Adipocyte (in vitro differentiated cells): ENCODE measurements around the gene TWNK.

Experiments used
- DNase-seq: peaks from one replicate; pipeline ENCODE4 v3.0.0-alpha.2; 2015; ENCODE audit warnings: low read depth
- H3K27me3 ChIP-seq: replicated peaks from 2 replicates; pipeline ENCODE4 v1.7.0; 2013; ENCODE audit warnings: mild to moderate bottlenecking, low read length, moderate library complexity; ENCODE audit not compliant: control insufficient read depth, insufficient read depth
- H3K36me3 ChIP-seq: 2 replicates; pipeline ENCODE4 v1.7.0; 2013; ENCODE audit warnings: low read length, mild to moderate bottlenecking, moderate library complexity; ENCODE audit not compliant: control insufficient read depth, insufficient read depth, severe bottlenecking
- H3K4me1 ChIP-seq: 2 replicates; pipeline ENCODE4 v1.7.0; 2013; ENCODE audit warnings: mild to moderate bottlenecking, low read length, moderate library complexity; ENCODE audit not compliant: control insufficient read depth, insufficient read depth
- H3K4me3 ChIP-seq: 2 replicates; pipeline ENCODE4 v1.7.0; 2013; ENCODE audit warnings: mild to moderate bottlenecking, low read length, moderate library complexity
- H3K9ac ChIP-seq: 2 replicates; pipeline ENCODE4 v1.7.0; 2013; ENCODE audit warnings: mild to moderate bottlenecking, low read length, moderate library complexity
- H3K9me3 ChIP-seq: 2 replicates; pipeline ENCODE4 v1.7.0; 2013; ENCODE audit warnings: mild to moderate bottlenecking, low read length, moderate library complexity; ENCODE audit not compliant: control insufficient read depth

TWNK gene

GRCh38 chr10:100984672-100985177 lies 2.6 kb upstream of the TWNK start:
- H3K9me3 ChIP-seq, result no peaks in the 10 kb centered on the region
- H3K36me3 ChIP-seq, result peaks cover 13% of the 10 kb centered on the region
- no peak overlapping the region for H3K9ac ChIP-seq
- peaks cover 28% of the 10 kb centered on the region for H3K4me1 ChIP-seq
- DNase-seq, result no peak
- H3K27me3 ChIP-seq, result no peaks in the 10 kb centered on the region
- H3K4me3 ChIP-seq, result no peak overlapping the region

GRCh38 chr10:100985336-100985735 lies 2.0 kb upstream of the TWNK start:
- no peaks in the 10 kb centered on the region for H3K27me3 ChIP-seq
- peaks cover 28% of the 10 kb centered on the region for H3K4me1 ChIP-seq
- no peak overlapping the region for H3K4me3 ChIP-seq
- H3K9ac ChIP-seq, result no peak overlapping the region
- H3K9me3 ChIP-seq, result no peaks in the 10 kb centered on the region
- DNase-seq, result no peak
- peaks cover 15% of the 10 kb centered on the region for H3K36me3 ChIP-seq

GRCh38 chr10:100986623-100986951 lies 756 bp upstream of the TWNK start:
- Histone ChIP-seq H3K27me3 (no peaks in the 10 kb centered on the region), H3K4me1 (peaks cover 28% of the 10 kb centered on the region), H3K4me3 (peak overlapping the region; percentile 91), H3K9me3 (no peaks in the 10 kb centered on the region), H3K36me3 (peaks cover 20% of the 10 kb centered on the region), H3K9ac (peak overlapping the region; percentile 93)
- DNase-seq, result no peak

DNA sequence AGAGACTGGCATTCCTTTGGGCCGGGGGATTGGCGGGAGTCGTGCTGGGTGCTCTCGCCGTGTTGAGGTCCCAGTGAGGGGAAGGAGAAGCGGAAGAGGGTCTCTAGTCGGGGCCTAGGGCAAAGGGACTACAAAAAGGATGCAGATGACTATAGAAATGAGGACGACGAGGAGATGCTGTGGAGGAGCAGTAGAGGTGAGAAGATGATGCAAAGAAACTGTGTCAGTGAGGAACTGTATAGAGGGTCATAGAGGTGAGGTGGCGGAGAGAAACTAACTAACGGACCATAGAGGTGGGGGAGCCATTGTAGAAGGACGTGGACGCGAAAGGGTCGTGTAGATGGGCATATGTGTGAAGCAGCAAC lies 324 bp downstream of the TWNK start:
- H3K4me3 ChIP-seq, result peak overlapping the region; percentile 91
- DNase-seq, result no peak
- H3K4me1 ChIP-seq, result peaks cover 28% of the 10 kb centered on the region
- H3K36me3 ChIP-seq, result peaks cover 20% of the 10 kb centered on the region
- H3K27me3 ChIP-seq, result no peaks in the 10 kb centered on the region
- no peaks in the 10 kb centered on the region for H3K9me3 ChIP-seq
- peak overlapping the region; percentile 93 for H3K9ac ChIP-seq

DNA sequence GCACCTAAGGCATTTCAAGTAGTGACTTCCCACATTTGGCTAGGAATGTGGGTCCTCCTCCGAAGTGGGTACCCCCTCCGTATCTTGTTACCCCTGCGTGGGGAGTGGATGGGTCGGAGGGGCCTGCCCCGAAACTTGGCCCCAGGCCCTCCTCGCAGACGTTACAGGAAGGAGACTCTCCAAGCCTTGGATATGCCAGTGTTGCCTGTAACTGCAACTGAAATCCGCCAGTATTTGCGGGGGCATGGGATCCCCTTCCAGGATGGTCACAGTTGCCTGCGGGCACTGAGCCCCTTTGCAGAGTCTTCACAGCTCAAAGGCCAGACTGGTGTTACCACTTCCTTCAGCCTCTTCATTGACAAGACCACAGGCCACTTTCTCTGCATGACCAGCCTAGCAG lies 823 bp downstream of the TWNK start:
- peak overlapping the region; percentile 91 for H3K4me3 ChIP-seq
- peaks cover 24% of the 10 kb centered on the region for H3K36me3 ChIP-seq
- no peak for DNase-seq
- H3K4me1 ChIP-seq, result peaks cover 28% of the 10 kb centered on the region
- peak overlapping the region; percentile 93 for H3K9ac ChIP-seq
- no peaks in the 10 kb centered on the region for H3K27me3 ChIP-seq
- H3K9me3 ChIP-seq, result no peaks in the 10 kb centered on the region

DNA sequence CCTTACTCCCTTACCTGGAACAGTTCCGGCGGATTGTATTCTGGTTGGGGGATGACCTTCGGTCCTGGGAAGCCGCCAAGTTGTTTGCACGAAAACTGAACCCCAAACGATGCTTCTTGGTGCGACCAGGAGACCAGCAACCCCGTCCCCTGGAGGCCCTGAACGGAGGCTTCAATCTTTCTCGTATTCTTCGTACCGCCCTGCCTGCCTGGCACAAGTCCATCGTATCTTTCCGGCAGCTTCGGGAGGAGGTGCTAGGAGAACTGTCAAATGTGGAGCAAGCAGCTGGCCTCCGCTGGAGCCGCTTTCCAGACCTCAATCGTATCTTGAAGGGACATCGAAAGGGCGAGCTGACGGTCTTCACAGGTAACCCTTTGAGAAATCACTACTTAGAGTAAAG lies 1.7 kb downstream of the TWNK start:
- no peaks in the 10 kb centered on the region for H3K9me3 ChIP-seq
- H3K36me3 ChIP-seq, result peaks cover 33% of the 10 kb centered on the region
- no peak overlapping the region for H3K9ac ChIP-seq
- no peak for DNase-seq
- H3K27me3 ChIP-seq, result no peaks in the 10 kb centered on the region
- H3K4me3 ChIP-seq, result no peak overlapping the region
- peaks cover 28% of the 10 kb centered on the region for H3K4me1 ChIP-seq

GRCh38 chr10:100993986-100994708 lies 6.8 kb downstream of the TWNK start:
- H3K4me1 ChIP-seq, result peaks cover 17% of the 10 kb centered on the region
- no peaks in the 10 kb centered on the region for H3K9me3 ChIP-seq
- DNase-seq, result peak; percentile 75
- H3K27me3 ChIP-seq, result no peaks in the 10 kb centered on the region
- peaks cover 34% of the 10 kb centered on the region for H3K36me3 ChIP-seq
- no peak overlapping the region for H3K4me3 ChIP-seq
- no peak overlapping the region for H3K9ac ChIP-seq

DNA sequence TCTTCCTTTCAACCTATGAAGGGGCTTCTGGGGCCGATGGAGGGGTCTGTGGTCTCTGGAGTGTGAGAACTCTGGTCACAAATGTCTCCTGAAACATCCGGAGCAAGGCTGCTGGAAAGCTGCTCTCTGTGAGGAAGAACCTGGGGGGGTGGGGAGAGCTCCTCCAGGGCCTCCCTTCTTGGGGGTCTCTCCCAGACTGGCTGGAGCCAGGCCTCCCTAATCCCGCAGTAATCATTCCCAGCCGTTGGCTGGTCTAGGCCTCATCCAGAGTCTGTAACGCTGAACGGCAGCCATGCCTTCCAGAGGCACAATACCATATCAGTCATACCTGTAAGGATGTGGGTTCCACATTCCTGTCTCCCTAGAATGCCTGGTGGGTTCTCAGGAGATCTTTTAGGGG lies 7.8 kb downstream of the TWNK start:
- no peaks in the 10 kb centered on the region for H3K27me3 ChIP-seq

DNA sequence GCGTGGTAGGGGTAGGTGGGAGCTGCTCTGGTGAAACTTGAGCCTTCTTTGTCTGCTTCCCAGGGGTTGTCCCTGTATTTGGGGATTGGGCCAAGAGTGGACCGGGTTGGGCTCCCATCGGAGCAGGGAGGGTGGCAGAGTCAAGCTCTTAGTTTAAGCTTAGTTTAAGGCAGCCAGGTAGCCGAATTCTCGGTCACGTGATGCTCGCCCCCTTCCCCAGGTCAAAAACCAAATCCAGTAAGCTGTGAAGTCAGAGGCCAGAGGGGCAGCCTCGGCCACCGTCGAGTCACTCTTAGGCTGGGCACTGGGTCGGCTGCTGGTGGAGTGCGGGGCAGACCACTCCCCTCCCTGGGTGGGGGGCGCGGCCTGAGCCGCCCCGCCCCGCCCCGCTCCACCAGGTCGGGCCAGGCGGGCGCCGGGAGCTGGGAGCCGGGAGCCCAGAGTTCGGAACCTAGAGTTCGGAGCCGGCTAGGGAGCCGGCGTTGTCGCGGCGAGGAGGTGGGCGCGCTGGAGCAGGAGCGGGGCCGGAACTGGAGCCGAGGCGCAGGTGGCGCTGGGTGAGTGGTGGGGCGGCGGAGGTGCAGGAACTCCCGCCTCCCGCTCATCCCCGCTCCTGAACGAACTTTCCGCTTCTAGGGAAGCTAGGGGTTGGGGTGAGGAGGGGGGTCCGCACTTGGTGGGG lies 9.5 kb downstream of the TWNK start:
- no peaks in the 10 kb centered on the region for H3K27me3 ChIP-seq
- DNase-seq, result peak; percentile 48

More for the DNA sequence above, 7.8 kb downstream of the TWNK start:
- Histone ChIP-seq H3K4me1 (peaks cover 14% of the 10 kb centered on the region), H3K9ac (no peak overlapping the region), H3K9me3 (no peaks in the 10 kb centered on the region), H3K36me3 (peaks cover 27% of the 10 kb centered on the region), H3K4me3 (no peak overlapping the region)
- DNase-seq, result no peak

GRCh38 chr10:100997360-100998182 lies 10.2 kb downstream of the TWNK start:
- peaks cover 34% of the 10 kb centered on the region for H3K4me1 ChIP-seq

More for the DNA sequence above, 9.5 kb downstream of the TWNK start:
- peak overlapping the region; percentile 90 for H3K9ac ChIP-seq
- H3K4me3 ChIP-seq, result peak overlapping the region; percentile 75
- peaks cover 26% of the 10 kb centered on the region for H3K4me1 ChIP-seq
- peaks cover 13% of the 10 kb centered on the region for H3K36me3 ChIP-seq
- no peaks in the 10 kb centered on the region for H3K9me3 ChIP-seq

More at GRCh38 chr10:100997360-100998182, 10.2 kb downstream of the TWNK start:
- H3K9ac ChIP-seq, result peak overlapping the region; percentile 90
- peak; percentile 90 for DNase-seq
- no peaks in the 10 kb centered on the region for H3K27me3 ChIP-seq
- H3K4me3 ChIP-seq, result peak overlapping the region; percentile 75
- H3K36me3 ChIP-seq, result peaks cover 17% of the 10 kb centered on the region
- H3K9me3 ChIP-seq, result no peaks in the 10 kb centered on the region
